ENCODE measurements around the gene WFDC8.

- TF ChIP-seq CTCF (IDR thresholded peaks at IDR 0.05) (no peak), POLR2A (IDR thresholded peaks at IDR 0.05) (no peak)
These were observed 47.5 kb upstream of the WFDC8 start for GRCh38 chr20:45626540-45626939.

All from Peyer's patch (tissue), 4 donors.